K562 (cell line): ENCODE data around the gene FHDC1. TPM values are rescaled to one million over a fixed set of nuclear protein-coding genes. Genes with fewer than 3 reads are reported as not detected.

Experiments
- ATAC-seq: fragments of 200-7000 bp; cut with Tn5 transposase; 3 replicates; pipeline ENCODE4 v1.9.1; 2020; ENCODE audit warnings: moderate library complexity
- BruUV-seq: library from RNA; stranded (reverse); fragments of 400-500 nt; replicated peaks from 2 replicates; lab custom pipeline; 2021; lab: Mats Ljungman, UMichigan
- CTCF ChIA-PET: fragments of 300-600 bp; formaldehyde crosslinking; extraction: SDS; loops from one replicate; lab custom pipeline; 2021; ENCODE audit warnings: low intra/inter-chr PET ratio; lab: Yijun Ruan, JAX
- POLR2A ChIA-PET: fragments of 300-600, 350-650 bp; sonication (Branson Sonifier 250); formaldehyde crosslinking; extraction: SDS; loops from one replicate; lab custom pipeline; 2021; ENCODE audit warnings: antibody characterized with exemption, inconsistent platforms; lab: Yijun Ruan, JAX
- DNase-seq, 4 experiments: peaks; one replicate each; pipeline versions ENCODE4 v3.0.0 to v3.0.0-alpha.2; 2011 to 2018; ENCODE audit warnings: low spot score in 3 of 4, mixed read lengths in 3 of 4; ENCODE audit errors: extremely low read depth in 1 of 4
- FAIRE-seq: peaks from 2 replicates; lab custom pipeline; 2011; peaks lifted over from hg19 to GRCh38; lab: Jason Lieb, UNC
- H2AFZ ChIP-seq: 2 replicates; pipeline ENCODE4 v1.6.0; 2011; ENCODE audit warnings: low read depth, low read length, control low read depth, inconsistent platforms
- H3K27ac ChIP-seq: fragments of 200-600 bp; 3 replicates; pipeline ENCODE4 v1.8.0; 2011; ENCODE audit warnings: low read depth, mild to moderate bottlenecking, control low read depth, inconsistent platforms, low read length, moderate library complexity, mixed read lengths; ENCODE audit errors: extremely low read depth
- H3K27me3 ChIP-seq, 2 experiments: fragments of 300-600 bp in 1 of 2; 2 replicates in 1 of 2; 3 replicates in 1 of 2; pipeline versions ENCODE4 v1.6.0 to v1.8.0; 2011; ENCODE audit warnings: inconsistent platforms in 2 of 2, low read length in 2 of 2, mild to moderate bottlenecking in 1 of 2, mixed read lengths in 1 of 2, moderate library complexity in 1 of 2; ENCODE audit not compliant: control insufficient read depth in 2 of 2, insufficient read depth in 2 of 2
- H3K36me3 ChIP-seq: fragments of 300-600 bp; 3 replicates; pipeline ENCODE4 v1.8.0; 2011; ENCODE audit warnings: mild to moderate bottlenecking, low read length, inconsistent platforms; ENCODE audit not compliant: control insufficient read depth, insufficient read depth
- H3K4me1 ChIP-seq, 2 experiments: fragments of 200-600 bp in 1 of 2; replicated peaks in 1 of 2; 2 replicates in 1 of 2; 3 replicates in 1 of 2; pipeline versions ENCODE4 v1.5.1 to v1.8.0; 2011; ENCODE audit warnings: inconsistent platforms in 2 of 2, low read length in 2 of 2, mild to moderate bottlenecking in 1 of 2, mixed read lengths in 1 of 2, moderate library complexity in 1 of 2; ENCODE audit not compliant: control insufficient read depth in 2 of 2, insufficient read depth in 2 of 2
- H3K4me2 ChIP-seq: 2 replicates; pipeline ENCODE4 v1.6.1; 2011; ENCODE audit warnings: low read length, control low read depth, inconsistent platforms, mixed read lengths; ENCODE audit not compliant: insufficient read depth
- H3K4me3 ChIP-seq: fragments of 200-600 bp; sonication (generic), shearing (Covaris generic); 2 replicates; pipeline ENCODE4 v1.5.1; 2016; ENCODE audit warnings: control low read depth, inconsistent platforms
- H3K79me2 ChIP-seq: fragments of 200-600 bp; 3 replicates; pipeline ENCODE4 v1.8.0; 2011; ENCODE audit warnings: low read length, inconsistent platforms; ENCODE audit not compliant: control insufficient read depth, insufficient read depth
- H3K9ac ChIP-seq, 2 experiments: 2 replicates each; pipeline versions ENCODE4 v1.6.0 to v1.6.1; 2011; ENCODE audit warnings: low read depth in 2 of 2, low read length in 2 of 2, control low read depth in 1 of 2, inconsistent platforms in 1 of 2, mild to moderate bottlenecking in 1 of 2, mixed read lengths in 1 of 2; ENCODE audit not compliant: insufficient read depth in 1 of 2
- H3K9me1 ChIP-seq: one replicate; pipeline ENCODE4 v1.6.0; 2011; ENCODE audit warnings: inconsistent platforms, mild to moderate bottlenecking, low read length, moderate library complexity; ENCODE audit not compliant: control insufficient read depth, insufficient read depth
- H3K9me3 ChIP-seq: replicated peaks from 2 replicates; pipeline ENCODE4 v1.5.1; 2011; ENCODE audit warnings: low read depth, low read length, inconsistent platforms; ENCODE audit not compliant: control insufficient read depth, insufficient read depth
- H4K20me1 ChIP-seq: replicated peaks from 2 replicates; pipeline ENCODE4 v1.6.1; 2011; ENCODE audit warnings: low read length, inconsistent platforms, mixed read lengths; ENCODE audit not compliant: control insufficient read depth, insufficient read depth
- CBFA2T3 ChIP-seq: fragments of 450-650 bp; IDR thresholded peaks from 2 replicates; pipeline ENCODE4 v1.6.1; 2017
- CBX1 ChIP-seq: sonication (generic); IDR thresholded peaks from 2 replicates; pipeline ENCODE4 v1.6.1; 2016; ENCODE audit warnings: antibody characterized with exemption, low read depth, mild to moderate bottlenecking
- CCAR2 ChIP-seq: fragments of 200-400 bp; formaldehyde crosslinking; IDR thresholded peaks from 2 replicates; pipeline ENCODE4 v1.6.1; 2017; ENCODE audit warnings: mild to moderate bottlenecking, low read depth, low read length
- CHD4 ChIP-seq: fragments of 200-600 bp; sonication (generic); IDR thresholded peaks from 3 replicates; pipeline ENCODE4 v1.6.1; 2012; ENCODE audit warnings: low read depth, mild to moderate bottlenecking, mixed read lengths, low read length, inconsistent platforms; ENCODE audit not compliant: insufficient read depth, insufficient replicate concordance, poor library complexity, severe bottlenecking
- CREB1 ChIP-seq, 2 experiments: sonication (generic) in 1 of 2; formaldehyde crosslinking in 1 of 2; IDR thresholded peaks; 2 replicates each; pipeline versions ENCODE4 v1.6.1 to v1.8.0; 2012 to 2022; ENCODE audit warnings: inconsistent platforms in 1 of 2, mild to moderate bottlenecking in 1 of 2, missing genetic modification reagents in 1 of 2, moderate library complexity in 1 of 2
- CXXC5 ChIP-seq: fragments of 250-450 bp; sonication (Bioruptor Pico); IDR thresholded peaks from 2 replicates; pipeline ENCODE4 v1.8.0; 2022; ENCODE audit warnings: inconsistent platforms, mild to moderate bottlenecking, moderate library complexity
- HMG20A ChIP-seq: fragments of 450-650 bp; formaldehyde crosslinking; conservative IDR thresholded peaks from 2 replicates; pipeline ENCODE4 v1.4.0; 2020; ENCODE audit warnings: mild to moderate bottlenecking, mixed read lengths
- JUND ChIP-seq, 2 experiments: IDR thresholded peaks; 2 replicates in 1 of 2; 3 replicates in 1 of 2; pipeline ENCODE4 v1.6.1; 2011; ENCODE audit warnings: borderline replicate concordance in 2 of 2, low read depth in 2 of 2, low read length in 2 of 2, improper control_type of control experiment in 1 of 2, missing biosample characterization in 1 of 2, missing genetic modification characterization in 1 of 2, missing genetic modification reagents in 1 of 2
- KLF1 ChIP-seq: fragments of 450-650 bp; IDR thresholded peaks from 2 replicates; pipeline ENCODE4 v1.6.1; 2016; ENCODE audit warnings: missing genetic modification characterization, missing compliant biosample characterization
- SMAD2 ChIP-seq: fragments of 150-350 bp; IDR thresholded peaks from 2 replicates; pipeline ENCODE4 v1.6.1; 2014; ENCODE audit warnings: low read depth, mild to moderate bottlenecking, low read length
- ZNF589 ChIP-seq: fragments of 200-800 bp; sonication (Bioruptor generic); IDR thresholded peaks from 2 replicates; pipeline ENCODE4 v1.6.1; 2016; ENCODE audit warnings: low read depth, missing genetic modification characterization, missing compliant biosample characterization
- WGBS: fragments of 100-300 bp; shearing (Covaris generic); methylation state at CpG from one replicate; pipeline ENCODE4 v1.1.6; 2016; ENCODE audit warnings: low coverage, mixed read lengths; ENCODE audit not compliant: insufficient coverage; ENCODE audit errors: missing lambda C conversion rate; 5-methylcytosine and 5-hydroxymethylcytosine counted together
- in situ Hi-C: fragments of 300-500 bp; cut with MboI; formaldehyde crosslinking; loops from 4 replicates; pipeline ENCODE4 v1.15.0; 2018; ENCODE audit warnings: inconsistent platforms, mixed read lengths
- intact Hi-C: fragments of 100-400 bp; cut with micrococcal nuclease; formaldehyde crosslinking; loops from 2 replicates; pipeline ENCODE4 v1.14.2; 2022
- polyA plus RNA-seq, 8 experiments: library from polyadenylated mRNA; depleted of rRNA in 4 of 8; stranded (reverse) in 5 of 8; unstranded in 3 of 8; fragments of >200 nt; fragmentation: Nextera tagmentation in 2 of 8; fragmentation: Illumina TruSeq in 1 of 8; extraction: Ambion mirVana in 2 of 8; extraction: Trizol in 1 of 8; gene quantifications; 2 replicates each; pipeline versions ENCODE4 v1.2.1 to v1.2.3, GENCODE V29; 2011 to 2014; ENCODE audit warnings: inconsistent platforms in 1 of 8, missing spikeins in 1 of 8
- total RNA-seq, 7 experiments: library from RNA; depleted of rRNA in 6 of 7; stranded (reverse); fragments of >200 nt in 6 of 7; fragmentation: Illumina TruSeq in 2 of 7; extraction: Trizol in 2 of 7; gene quantifications; 2 replicates each; pipeline versions ENCODE4 v1.2.1 to v1.2.3, GENCODE V29; 2011 to 2021; ENCODE audit warnings: low replicate concordance in 1 of 7
- TF ChIP-seq, protein P1 (sequence below): fragments of 150-350 bp; conservative IDR thresholded peaks from 2 replicates; pipeline ENCODE4 v1.6.1; 2014; ENCODE audit warnings: low read length
- TF ChIP-seq, protein P2 (sequence below): fragments of 450-650 bp; formaldehyde crosslinking; IDR thresholded peaks from 2 replicates; pipeline ENCODE4 v1.4.0; 2020; ENCODE audit warnings: mild to moderate bottlenecking, moderate library complexity
- TF ChIP-seq, protein P3 (sequence below): IDR thresholded peaks from 2 replicates; pipeline ENCODE4 v1.6.1; 2011; ENCODE audit not compliant: insufficient read length; ENCODE audit errors: extremely low read depth

Gene FHDC1
- total and polyA plus RNA-seq, 9 of the 15 experiments (the other 6 are each of a cell fraction or from before 2014, with no cell fraction given): 0.01 to 0.43 (median 0.07) TPM

DNA sequence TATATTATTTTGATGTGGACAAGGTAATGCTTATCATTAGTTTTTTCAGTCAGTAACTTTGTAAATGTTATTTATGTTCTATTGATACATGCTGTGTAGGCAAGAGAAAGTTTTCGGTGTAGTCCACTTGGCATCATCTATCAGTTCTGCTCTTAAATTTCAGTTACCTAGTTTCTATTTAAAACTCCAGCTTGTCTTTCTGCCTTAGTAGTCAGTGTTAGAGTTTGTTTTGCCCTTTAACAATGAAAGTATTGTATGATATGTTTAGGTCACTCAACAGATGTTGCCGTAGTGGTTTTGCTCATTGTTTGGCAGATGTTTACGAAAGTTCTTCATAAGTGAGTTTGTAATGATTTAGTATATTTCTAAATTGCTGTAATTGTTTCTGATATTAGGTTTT, 34.9 kb upstream of the FHDC1 start:
- BruUV-seq: no TSS peak

DNA sequence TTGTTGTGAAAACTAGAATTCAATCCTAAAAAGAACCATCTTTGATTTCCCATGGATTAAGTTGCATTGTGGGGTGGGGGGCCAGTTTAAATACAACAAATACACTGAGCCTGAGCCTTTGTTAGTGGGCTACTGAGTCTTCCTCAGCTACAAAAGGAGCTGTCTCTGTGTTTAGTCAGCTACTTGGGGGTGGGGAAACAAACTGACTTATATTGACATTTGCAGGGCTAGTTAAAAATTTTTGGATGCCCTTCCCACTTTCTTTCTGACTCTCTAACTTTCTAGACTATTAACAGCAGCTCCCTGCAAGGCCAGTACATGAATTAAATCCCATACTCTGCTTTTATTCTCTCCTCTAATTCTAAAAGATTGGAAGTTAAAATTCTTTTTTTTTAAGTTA, 32.5 kb upstream of the FHDC1 start:
- BruUV-seq: no TSS peak
- no peak overlapping the region for H2AFZ ChIP-seq
- no peak overlapping the region for H3K4me2 ChIP-seq
- ChIA-PET POLR2A (interaction anchor here (0.8 to 1.0 kb wide), 2 partner anchors 8 to 312 kb away, joined by 3 read pairs; no protein-coding TSS in a partner anchor), CTCF (no interaction called here)
- no peaks in the 10 kb centered on the region for H3K4me1 ChIP-seq
- no peaks in the 10 kb centered on the region for H4K20me1 ChIP-seq
- no peak overlapping the region for H3K9ac ChIP-seq
- DNase-seq (no peak), ATAC-seq (no peak), FAIRE-seq (no peak)
- H3K9me3 ChIP-seq: no peaks in the 10 kb centered on the region
- in situ Hi-C loops (no loop called here), intact Hi-C loops (no loop called here)
- H3K27ac ChIP-seq: no peak overlapping the region
- no peaks in the 10 kb centered on the region for H3K27me3 ChIP-seq
- H3K79me2 ChIP-seq: no peaks in the 10 kb centered on the region
- no peak overlapping the region for H3K4me3 ChIP-seq
- H3K36me3 ChIP-seq: no peaks in the 10 kb centered on the region
- H3K9me1 ChIP-seq: no peaks in the 10 kb centered on the region
- TF ChIP-seq, protein P1, sequence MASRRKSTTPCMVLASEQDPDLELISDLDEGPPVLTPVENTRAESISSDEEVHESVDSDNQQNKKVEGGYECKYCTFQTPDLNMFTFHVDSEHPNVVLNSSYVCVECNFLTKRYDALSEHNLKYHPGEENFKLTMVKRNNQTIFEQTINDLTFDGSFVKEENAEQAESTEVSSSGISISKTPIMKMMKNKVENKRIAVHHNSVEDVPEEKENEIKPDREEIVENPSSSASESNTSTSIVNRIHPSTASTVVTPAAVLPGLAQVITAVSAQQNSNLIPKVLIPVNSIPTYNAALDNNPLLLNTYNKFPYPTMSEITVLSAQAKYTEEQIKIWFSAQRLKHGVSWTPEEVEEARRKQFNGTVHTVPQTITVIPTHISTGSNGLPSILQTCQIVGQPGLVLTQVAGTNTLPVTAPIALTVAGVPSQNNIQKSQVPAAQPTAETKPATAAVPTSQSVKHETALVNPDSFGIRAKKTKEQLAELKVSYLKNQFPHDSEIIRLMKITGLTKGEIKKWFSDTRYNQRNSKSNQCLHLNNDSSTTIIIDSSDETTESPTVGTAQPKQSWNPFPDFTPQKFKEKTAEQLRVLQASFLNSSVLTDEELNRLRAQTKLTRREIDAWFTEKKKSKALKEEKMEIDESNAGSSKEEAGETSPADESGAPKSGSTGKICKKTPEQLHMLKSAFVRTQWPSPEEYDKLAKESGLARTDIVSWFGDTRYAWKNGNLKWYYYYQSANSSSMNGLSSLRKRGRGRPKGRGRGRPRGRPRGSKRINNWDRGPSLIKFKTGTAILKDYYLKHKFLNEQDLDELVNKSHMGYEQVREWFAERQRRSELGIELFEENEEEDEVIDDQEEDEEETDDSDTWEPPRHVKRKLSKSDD: no peak
- TF ChIP-seq JUND (IDR thresholded peaks at IDR 0.05; ENCODE audit: borderline replicate concordance, low read depth, low read length): no peak
- TF ChIP-seq JUND (tag; IDR thresholded peaks at IDR 0.05; ENCODE audit: borderline replicate concordance, low read depth, low read length): no peak
- TF ChIP-seq, protein P2, sequence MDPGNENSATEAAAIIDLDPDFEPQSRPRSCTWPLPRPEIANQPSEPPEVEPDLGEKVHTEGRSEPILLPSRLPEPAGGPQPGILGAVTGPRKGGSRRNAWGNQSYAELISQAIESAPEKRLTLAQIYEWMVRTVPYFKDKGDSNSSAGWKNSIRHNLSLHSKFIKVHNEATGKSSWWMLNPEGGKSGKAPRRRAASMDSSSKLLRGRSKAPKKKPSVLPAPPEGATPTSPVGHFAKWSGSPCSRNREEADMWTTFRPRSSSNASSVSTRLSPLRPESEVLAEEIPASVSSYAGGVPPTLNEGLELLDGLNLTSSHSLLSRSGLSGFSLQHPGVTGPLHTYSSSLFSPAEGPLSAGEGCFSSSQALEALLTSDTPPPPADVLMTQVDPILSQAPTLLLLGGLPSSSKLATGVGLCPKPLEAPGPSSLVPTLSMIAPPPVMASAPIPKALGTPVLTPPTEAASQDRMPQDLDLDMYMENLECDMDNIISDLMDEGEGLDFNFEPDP (CRISPR knock-in tag): no peak
- TF ChIP-seq CXXC5 (CRISPR knock-in tag): no peak
- no peak for TF ChIP-seq CCAR2
- no peak for TF ChIP-seq CBX1
- no peak for TF ChIP-seq ZNF589 (CRISPR knock-in tag)
- TF ChIP-seq KLF1 (tag): no peak

More for the DNA sequence above, 34.9 kb upstream of the FHDC1 start:
- ChIA-PET CTCF (no interaction called here), POLR2A (no interaction called here)
- in situ Hi-C loops (no loop called here), intact Hi-C loops (no loop called here)
- Histone ChIP-seq H3K9me3 (no peaks in the 10 kb centered on the region), H3K27me3 (no peaks in the 10 kb centered on the region), H3K4me2 (no peak overlapping the region), H3K4me1 (peaks cover 0 to 4% of the 10 kb centered on the region in 2 experiments; a peak in 3 of 5 replicates), H4K20me1 (no peaks in the 10 kb centered on the region), H3K36me3 (no peaks in the 10 kb centered on the region), H3K79me2 (no peaks in the 10 kb centered on the region), H2AFZ (no peak overlapping the region), H3K9ac (no peak overlapping the region), H3K4me3 (no peak overlapping the region), H3K27ac (no peak overlapping the region), H3K9me1 (no peaks in the 10 kb centered on the region)
- TF ChIP-seq CBFA2T3 (no peak), SMAD2 (no peak), CREB1 (IDR thresholded peaks at IDR 0.05) (no peak), CREB1 (CRISPR knock-in tag; IDR thresholded peaks at IDR 0.05) (no peak), HMG20A (CRISPR knock-in tag) (no peak), CHD4 (no peak)
- TF ChIP-seq, protein P3, sequence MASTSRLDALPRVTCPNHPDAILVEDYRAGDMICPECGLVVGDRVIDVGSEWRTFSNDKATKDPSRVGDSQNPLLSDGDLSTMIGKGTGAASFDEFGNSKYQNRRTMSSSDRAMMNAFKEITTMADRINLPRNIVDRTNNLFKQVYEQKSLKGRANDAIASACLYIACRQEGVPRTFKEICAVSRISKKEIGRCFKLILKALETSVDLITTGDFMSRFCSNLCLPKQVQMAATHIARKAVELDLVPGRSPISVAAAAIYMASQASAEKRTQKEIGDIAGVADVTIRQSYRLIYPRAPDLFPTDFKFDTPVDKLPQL: no peak
- WGBS: 92% methylated on average over 3 of the region's 3 CpGs
- DNase-seq (no peak), FAIRE-seq (no peak), ATAC-seq (no peak)
